ENCODE results near the gene SPRR3.

SPRR3 gene

GRCh38 chr1:152998476-152998875, 3.1 kb upstream of the SPRR3 start:
- no peak for ATAC-seq
- TF ChIP-seq TSHZ2 (CRISPR knock-in tag; IDR thresholded peaks at IDR 0.05): no peak
- TF ChIP-seq BACH2 (CRISPR knock-in tag; IDR thresholded peaks at IDR 0.05; ENCODE audit: borderline replicate concordance): no peak
- TF ChIP-seq ESRRG (CRISPR knock-in tag; IDR thresholded peaks at IDR 0.05): no peak
- no peak for TF ChIP-seq ZFP3 (CRISPR knock-in tag; IDR thresholded peaks at IDR 0.05)
- no peak for TF ChIP-seq TCF4 (CRISPR knock-in tag; IDR thresholded peaks at IDR 0.05; ENCODE audit: borderline replicate concordance)
- TF ChIP-seq ISL1 (CRISPR knock-in tag; IDR thresholded peaks at IDR 0.05): no peak
- no peak for TF ChIP-seq RARB (CRISPR knock-in tag; IDR thresholded peaks at IDR 0.05)

GRCh38 chr1:152999818-153000217, 1.7 kb upstream of the SPRR3 start:
- ATAC-seq: no peak

More at GRCh38 chr1:152999818-153000217, 1.7 kb upstream of the SPRR3 start:
- TF ChIP-seq CREB5 (CRISPR knock-in tag; IDR thresholded peaks at IDR 0.05; ENCODE audit: low read depth): no peak
- no peak for TF ChIP-seq OSR1 (CRISPR knock-in tag; IDR thresholded peaks at IDR 0.05)
- no peak for TF ChIP-seq ZNF565 (CRISPR knock-in tag; conservative IDR thresholded peaks at IDR 0.05; ENCODE audit: low read depth)
- no peak for TF ChIP-seq ARNTL (CRISPR knock-in tag; IDR thresholded peaks at IDR 0.05; ENCODE audit: borderline replicate concordance, low read depth)
- TF ChIP-seq CSDC2 (CRISPR knock-in tag; IDR thresholded peaks at IDR 0.05): no peak
- no peak for TF ChIP-seq PPARA (CRISPR knock-in tag; IDR thresholded peaks at IDR 0.05; ENCODE audit: borderline replicate concordance)
- TF ChIP-seq GLIS3 (CRISPR knock-in tag; IDR thresholded peaks at IDR 0.05): no peak
- no peak for TF ChIP-seq TSHZ2 (CRISPR knock-in tag; IDR thresholded peaks at IDR 0.05)
- TF ChIP-seq RARB (CRISPR knock-in tag; IDR thresholded peaks at IDR 0.05): no peak
- TF ChIP-seq BACH2 (CRISPR knock-in tag; IDR thresholded peaks at IDR 0.05; ENCODE audit: borderline replicate concordance): no peak
- TF ChIP-seq ZFP30 (CRISPR knock-in tag; IDR thresholded peaks at IDR 0.05): no peak
- TF ChIP-seq CSRNP3 (CRISPR knock-in tag; IDR thresholded peaks at IDR 0.05): no peak
- TF ChIP-seq ZNF70 (CRISPR knock-in tag; IDR thresholded peaks at IDR 0.05): no peak
- no peak for TF ChIP-seq SNAI2 (CRISPR knock-in tag; IDR thresholded peaks at IDR 0.05)
- no peak for TF ChIP-seq POU6F1 (CRISPR knock-in tag; IDR thresholded peaks at IDR 0.05; ENCODE audit: borderline replicate concordance, low read depth)

Data from SK-N-SH treated with all-trans-retinoic acid at 6 μM for 48 hours (cell line).